NCI-H2029 treated with DMSO at 0.1 percent for 48 hours (cell line): ENCODE data around the gene SDK1.
"Not testable (repeated sequence)": the region's sequence is repeated elsewhere in the genome, so short reads cannot be mapped to it uniquely, and the experiment has no call there.

Experiments
- DNase-seq: peaks from one replicate; lab custom pipeline; 2025; lab: John Stamatoyannopoulos, UW

SDK1 gene

GRCh38 chr7:4078580-4078979, 777.5 kb downstream of the SDK1 start:
- no peak for DNase-seq

- DNase-seq: no peak
Measured at GRCh38 chr7:4079366-4079765, 778.3 kb downstream of the SDK1 start.

GRCh38 chr7:4079956-4080355, 778.9 kb downstream of the SDK1 start:
- no peak for DNase-seq

GRCh38 chr7:4080954-4081353, 779.9 kb downstream of the SDK1 start:
- DNase-seq: no peak

GRCh38 chr7:4083513-4083912, 782.5 kb downstream of the SDK1 start:
- DNase-seq: no peak

GRCh38 chr7:4084271-4084670, 783.2 kb downstream of the SDK1 start:
- DNase-seq: no peak

- DNase-seq: no peak
Measured at GRCh38 chr7:4085937-4086691, 785.1 kb downstream of the SDK1 start.

- DNase-seq: no peak
Measured at GRCh38 chr7:4086723-4087122, 785.7 kb downstream of the SDK1 start.

- no peak for DNase-seq
Measured at GRCh38 chr7:4091767-4092166, 790.7 kb downstream of the SDK1 start.

GRCh38 chr7:4093035-4093434, 792.0 kb downstream of the SDK1 start:
- DNase-seq: no peak

- DNase-seq: no peak
Measured at GRCh38 chr7:4093483-4093882, 792.4 kb downstream of the SDK1 start.

GRCh38 chr7:4094158-4094557, 793.1 kb downstream of the SDK1 start:
- not testable (repeated sequence) for DNase-seq

- no peak for DNase-seq
Measured at GRCh38 chr7:4097001-4097609, 796.1 kb downstream of the SDK1 start.

GRCh38 chr7:4098169-4098568, 797.1 kb downstream of the SDK1 start:
- no peak for DNase-seq

- no peak for DNase-seq
Measured at GRCh38 chr7:4099651-4100050, 798.6 kb downstream of the SDK1 start.

GRCh38 chr7:4100148-4100547, 799.1 kb downstream of the SDK1 start:
- DNase-seq: no peak

GRCh38 chr7:4100691-4101090, 799.6 kb downstream of the SDK1 start:
- no peak for DNase-seq

- no peak for DNase-seq
Measured at GRCh38 chr7:4102231-4102841, 801.3 kb downstream of the SDK1 start.

GRCh38 chr7:4103352-4104091, 802.5 kb downstream of the SDK1 start:
- DNase-seq: no peak

- no peak for DNase-seq
Measured at GRCh38 chr7:4107839-4108238, 806.8 kb downstream of the SDK1 start.

GRCh38 chr7:4108951-4109350, 807.9 kb downstream of the SDK1 start:
- DNase-seq: no peak

- no peak for DNase-seq
Measured at GRCh38 chr7:4109481-4110110, 808.5 kb downstream of the SDK1 start.
